Measurements from ENCODE around the gene TMEM131. TPM values are rescaled to one million over a fixed set of nuclear protein-coding genes. Genes with fewer than 3 reads are reported as not detected.
A peak's percentile ranks its signal among the peaks of the same experiment; 100 is the strongest.

Gene TMEM131
- total RNA-seq, 1 donor from 2014 or later: 36.6 TPM

- Mint-ChIP-seq H3K4me3 (ENCODE audit: unreplicated experiment) (no peak overlapping the region), H3K9me3 (ENCODE audit: unreplicated experiment) (peaks cover 2% of the 10 kb centered on the region), H3K4me1 (ENCODE audit: low read depth, unreplicated experiment) (no peaks in the 10 kb centered on the region), H3K27ac (ENCODE audit: unreplicated experiment) (no peak overlapping the region), H3K36me3 (ENCODE audit: unreplicated experiment) (no peaks in the 10 kb centered on the region), H3K27me3 (ENCODE audit: unreplicated experiment) (peaks cover 2% of the 10 kb centered on the region)
- TF ChIP-seq CTCF (IDR thresholded peaks at IDR 0.05; ENCODE audit: partially characterized antibody, unreplicated experiment): no peak
- no peak for DNase-seq
Measured at GRCh38 chr2:97718942-97719341, 276.8 kb downstream of the TMEM131 start.

- Mint-ChIP-seq H3K27me3 (ENCODE audit: unreplicated experiment) (peaks cover 2% of the 10 kb centered on the region), H3K36me3 (ENCODE audit: unreplicated experiment) (no peaks in the 10 kb centered on the region), H3K27ac (ENCODE audit: unreplicated experiment) (no peak overlapping the region), H3K4me1 (ENCODE audit: low read depth, unreplicated experiment) (no peaks in the 10 kb centered on the region), H3K9me3 (ENCODE audit: unreplicated experiment) (peaks cover 2% of the 10 kb centered on the region), H3K4me3 (ENCODE audit: unreplicated experiment) (no peak overlapping the region)
- no peak for DNase-seq
- TF ChIP-seq CTCF (IDR thresholded peaks at IDR 0.05; ENCODE audit: partially characterized antibody, unreplicated experiment): no peak
Measured at GRCh38 chr2:97718051-97718882, 277.5 kb downstream of the TMEM131 start.

GRCh38 chr2:97717613-97717995, 278.1 kb downstream of the TMEM131 start:
- no peak overlapping the region for H3K4me3 Mint-ChIP-seq (ENCODE audit: unreplicated experiment)
- TF ChIP-seq CTCF (IDR thresholded peaks at IDR 0.05; ENCODE audit: partially characterized antibody, unreplicated experiment): no peak
- peaks cover 2% of the 10 kb centered on the region for H3K27me3 Mint-ChIP-seq (ENCODE audit: unreplicated experiment)
- DNase-seq: peak; percentile 6
- no peaks in the 10 kb centered on the region for H3K4me1 Mint-ChIP-seq (ENCODE audit: low read depth, unreplicated experiment)
- H3K36me3 Mint-ChIP-seq (ENCODE audit: unreplicated experiment): no peaks in the 10 kb centered on the region
- H3K9me3 Mint-ChIP-seq (ENCODE audit: unreplicated experiment): peaks cover 2% of the 10 kb centered on the region
- H3K27ac Mint-ChIP-seq (ENCODE audit: unreplicated experiment): no peak overlapping the region

GRCh38 chr2:97716695-97717612, 278.8 kb downstream of the TMEM131 start:
- Mint-ChIP-seq H3K36me3 (ENCODE audit: unreplicated experiment) (no peaks in the 10 kb centered on the region), H3K4me3 (ENCODE audit: unreplicated experiment) (no peak overlapping the region), H3K4me1 (ENCODE audit: low read depth, unreplicated experiment) (no peaks in the 10 kb centered on the region), H3K27me3 (ENCODE audit: unreplicated experiment) (peaks cover 2% of the 10 kb centered on the region), H3K9me3 (ENCODE audit: unreplicated experiment) (peaks cover 2% of the 10 kb centered on the region), H3K27ac (ENCODE audit: unreplicated experiment) (no peak overlapping the region)
- TF ChIP-seq CTCF (IDR thresholded peaks at IDR 0.05; ENCODE audit: partially characterized antibody, unreplicated experiment): no peak
- peak; percentile 6 for DNase-seq
